CD4-positive, alpha-beta T cell treated with Interleukin-1 beta for 1 hour (primary cell): ENCODE results near the gene ZXDC.
A peak's percentile ranks its signal among the peaks of the same experiment; 100 is the strongest.

Source experiments
- DNase-seq, 2 donors: peaks; one replicate each; pipeline ENCODE4 v3.0.0-alpha.2; 2020 to 2022

The ZXDC gene

GRCh38 chr3:126488185-126488584 is 12.5 kb upstream of the ZXDC start:
- no peak for DNase-seq

GRCh38 chr3:126487151-126487771 is 11.6 kb upstream of the ZXDC start:
- no peak for DNase-seq

- DNase-seq: no peak
Observed at GRCh38 chr3:126486360-126486847, 10.7 kb upstream of the ZXDC start.

GRCh38 chr3:126485956-126486355 is 10.3 kb upstream of the ZXDC start:
- DNase-seq: no peak

GRCh38 chr3:126485176-126485897 is 9.6 kb upstream of the ZXDC start:
- no peak for DNase-seq

GRCh38 chr3:126484662-126485061 is 9.0 kb upstream of the ZXDC start:
- no peak for DNase-seq

GRCh38 chr3:126484148-126484547 is 8.5 kb upstream of the ZXDC start:
- no peak for DNase-seq

GRCh38 chr3:126483321-126483761 is 7.7 kb upstream of the ZXDC start:
- DNase-seq: no peak

GRCh38 chr3:126482503-126483255 is 7.0 kb upstream of the ZXDC start:
- DNase-seq: no peak

- DNase-seq: no peak
Observed at GRCh38 chr3:126481808-126482502, 6.3 kb upstream of the ZXDC start.

GRCh38 chr3:126480861-126481260 is 5.2 kb upstream of the ZXDC start:
- DNase-seq: no peak

GRCh38 chr3:126480206-126480605 is 4.5 kb upstream of the ZXDC start:
- no peak for DNase-seq

- DNase-seq: no peak
Observed at GRCh38 chr3:126479642-126480041, 4.0 kb upstream of the ZXDC start.

- no peak for DNase-seq
Observed at GRCh38 chr3:126478581-126479310, 3.1 kb upstream of the ZXDC start.

- DNase-seq: no peak
Observed at GRCh38 chr3:126477061-126477380, 1.3 kb upstream of the ZXDC start.

GRCh38 chr3:126476166-126477060 is 722 bp upstream of the ZXDC start:
- DNase-seq: no peak

GRCh38 chr3:126474498-126475412 is 936 bp downstream of the ZXDC start:
- peak; percentile 23 to 42 for DNase-seq

- no peak for DNase-seq
Observed at GRCh38 chr3:126473292-126474168, 2.2 kb downstream of the ZXDC start.

- peak; percentile 24 to 76 for DNase-seq
Observed at GRCh38 chr3:126472277-126473006, 3.2 kb downstream of the ZXDC start.
